SK-N-MC (cell line): ENCODE data around the gene GDPD5.

Source experiments
- EZH2 ChIP-seq: fragments of 200-600 bp; sonication (generic); IDR thresholded peaks from one replicate; pipeline ENCODE4 v1.6.1; 2017; ENCODE audit warnings: antibody characterized with exemption
- FOXP2 ChIP-seq: optimal IDR thresholded peaks from 2 replicates; pipeline ENCODE3; 2011; ENCODE audit warnings: mild to moderate bottlenecking, moderate library complexity; ENCODE audit not compliant: insufficient read depth; ENCODE audit errors: extremely low read length, control extremely low read depth
- POLR2AphosphoS5 ChIP-seq: IDR thresholded peaks from 2 replicates; pipeline ENCODE4 v1.6.1; 2012; ENCODE audit warnings: mild to moderate bottlenecking, low read depth, low read length, borderline replicate concordance

GRCh38 chr11:75449271-75449670 is 76.5 kb downstream of the GDPD5 start:
- TF ChIP-seq EZH2 (no peak), POLR2AphosphoS5 (no peak), FOXP2 (no peak)
